ENCODE data around the gene AGR2.

AGR2 gene

GRCh38 chr7:16753932-16754855, 50.6 kb downstream of the AGR2 start:
- TF ChIP-seq, protein P1, sequence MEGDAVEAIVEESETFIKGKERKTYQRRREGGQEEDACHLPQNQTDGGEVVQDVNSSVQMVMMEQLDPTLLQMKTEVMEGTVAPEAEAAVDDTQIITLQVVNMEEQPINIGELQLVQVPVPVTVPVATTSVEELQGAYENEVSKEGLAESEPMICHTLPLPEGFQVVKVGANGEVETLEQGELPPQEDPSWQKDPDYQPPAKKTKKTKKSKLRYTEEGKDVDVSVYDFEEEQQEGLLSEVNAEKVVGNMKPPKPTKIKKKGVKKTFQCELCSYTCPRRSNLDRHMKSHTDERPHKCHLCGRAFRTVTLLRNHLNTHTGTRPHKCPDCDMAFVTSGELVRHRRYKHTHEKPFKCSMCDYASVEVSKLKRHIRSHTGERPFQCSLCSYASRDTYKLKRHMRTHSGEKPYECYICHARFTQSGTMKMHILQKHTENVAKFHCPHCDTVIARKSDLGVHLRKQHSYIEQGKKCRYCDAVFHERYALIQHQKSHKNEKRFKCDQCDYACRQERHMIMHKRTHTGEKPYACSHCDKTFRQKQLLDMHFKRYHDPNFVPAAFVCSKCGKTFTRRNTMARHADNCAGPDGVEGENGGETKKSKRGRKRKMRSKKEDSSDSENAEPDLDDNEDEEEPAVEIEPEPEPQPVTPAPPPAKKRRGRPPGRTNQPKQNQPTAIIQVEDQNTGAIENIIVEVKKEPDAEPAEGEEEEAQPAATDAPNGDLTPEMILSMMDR (IDR thresholded peaks at IDR 0.05; ENCODE audit: insufficient read depth, missing control alignments): no peak
- no peak for FAIRE-seq
- DNase-seq (ENCODE audit: insufficient read length, low spot score): no peak

- FAIRE-seq: no peak
Measured at GRCh38 chr7:16753102-16753931, 51.5 kb downstream of the AGR2 start, which contains the start of gene TSPAN13. TSPAN13 (plus strand) TSS chr7:16753755; CDS start chr7:16753968, 213 bp downstream.

DNA sequence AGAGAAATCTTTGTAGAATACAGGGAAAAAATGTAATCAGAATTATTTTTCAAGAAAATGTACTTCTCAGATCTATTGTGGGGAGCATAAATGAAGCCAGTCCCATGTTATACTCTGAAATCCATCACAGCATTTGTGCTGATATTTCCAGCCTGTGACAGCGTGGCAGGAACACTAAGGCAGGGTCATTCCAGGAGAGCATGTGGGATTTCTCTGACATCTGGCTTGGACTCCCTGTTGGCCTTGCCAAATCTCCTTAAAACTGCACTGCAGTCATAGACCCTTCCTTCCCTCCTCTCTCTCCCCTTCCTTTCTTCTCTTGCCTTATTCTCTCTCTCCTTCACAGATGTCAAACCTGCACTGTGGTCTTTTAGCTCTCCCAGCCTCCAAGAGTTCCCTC, 57.7 kb downstream of the AGR2 start:
- no peak for FAIRE-seq
- no peak for DNase-seq (ENCODE audit: insufficient read length, low spot score)
- TF ChIP-seq, protein P1 (IDR thresholded peaks at IDR 0.05; ENCODE audit: insufficient read depth, missing control alignments): no peak

More at GRCh38 chr7:16753102-16753931, 51.5 kb downstream of the AGR2 start, which contains the start of gene TSPAN13:
- TF ChIP-seq, protein P1 (IDR thresholded peaks at IDR 0.05; ENCODE audit: insufficient read depth, missing control alignments): no peak
- DNase-seq (ENCODE audit: insufficient read length, low spot score): peak; percentile 54

DNA sequence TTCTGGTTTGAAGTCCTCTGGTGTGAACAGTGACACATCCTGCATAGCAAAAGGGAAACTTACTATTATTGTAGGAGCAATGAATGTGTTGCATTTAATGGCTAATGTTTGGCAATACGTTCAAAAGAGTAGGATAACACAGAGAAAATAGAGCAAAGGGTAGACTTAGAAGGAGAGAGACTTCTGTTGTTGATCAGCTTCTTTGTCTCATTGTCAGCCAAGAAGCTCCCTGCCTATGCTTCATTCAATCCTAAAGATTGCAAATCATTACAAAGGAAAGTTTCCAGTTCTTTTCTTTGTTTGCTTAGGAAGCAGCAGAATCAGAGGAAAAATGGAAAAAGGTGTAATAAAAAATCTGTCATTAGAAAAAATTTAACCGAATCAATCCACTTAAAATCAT, 59.2 kb downstream of the AGR2 start:
- DNase-seq (ENCODE audit: insufficient read length, low spot score): no peak
- no peak for FAIRE-seq
- TF ChIP-seq, protein P1 (IDR thresholded peaks at IDR 0.05; ENCODE audit: insufficient read depth, missing control alignments): no peak

GRCh38 chr7:16744518-16745250, 60.1 kb downstream of the AGR2 start:
- DNase-seq (ENCODE audit: insufficient read length, low spot score) (no peak), FAIRE-seq (no peak)
- TF ChIP-seq, protein P1 (IDR thresholded peaks at IDR 0.05; ENCODE audit: insufficient read depth, missing control alignments): no peak

DNA sequence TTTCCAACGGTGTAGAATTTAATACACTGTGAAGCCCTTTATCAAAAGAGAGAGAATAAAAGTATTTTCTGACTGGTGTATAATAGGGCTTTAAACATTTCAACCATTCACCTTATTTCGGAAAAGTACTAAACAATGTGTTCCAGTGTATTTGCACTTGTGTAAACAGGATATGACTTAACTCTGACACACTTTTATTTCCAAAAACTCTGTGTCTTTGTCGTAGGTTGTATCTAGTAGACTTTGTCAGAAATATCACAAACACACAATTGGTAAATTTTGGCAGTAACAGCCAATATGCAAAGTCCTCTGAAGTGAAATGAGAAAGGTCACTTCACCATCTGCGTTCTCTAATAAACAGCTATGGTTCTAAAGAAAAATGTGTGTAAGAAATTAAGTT, 61.6 kb downstream of the AGR2 start:
- TF ChIP-seq, protein P1 (IDR thresholded peaks at IDR 0.05; ENCODE audit: insufficient read depth, missing control alignments): no peak
- DNase-seq (ENCODE audit: insufficient read length, low spot score): no peak
- no peak for FAIRE-seq

All from D721Med (cell line).